ENCODE data around the gene CACNB4.
"Not testable (repeated sequence)": the region's sequence is repeated elsewhere in the genome, so short reads cannot be mapped to it uniquely, and the experiment has no call there.

The CACNB4 gene

GRCh38 chr2:151810489-151810888 lies 288.4 kb downstream of the CACNB4 start:
- DNase-seq = no peak

- DNase-seq = no peak
These were observed 289.8 kb downstream of the CACNB4 start for GRCh38 chr2:151809073-151809383.

GRCh38 chr2:151808258-151809072 lies 290.4 kb downstream of the CACNB4 start:
- no peak for DNase-seq

GRCh38 chr2:151805961-151806360 lies 292.9 kb downstream of the CACNB4 start:
- no peak for DNase-seq

GRCh38 chr2:151805343-151805742 lies 293.5 kb downstream of the CACNB4 start:
- no peak for DNase-seq

- DNase-seq = no peak
These were observed 295.0 kb downstream of the CACNB4 start for GRCh38 chr2:151803811-151804210.

GRCh38 chr2:151802315-151802714 lies 296.5 kb downstream of the CACNB4 start:
- DNase-seq = no peak

GRCh38 chr2:151799886-151800292 lies 299.0 kb downstream of the CACNB4 start:
- DNase-seq = no peak

GRCh38 chr2:151796774-151797173 lies 302.1 kb downstream of the CACNB4 start:
- no peak for DNase-seq

- DNase-seq = no peak
These were observed 303.1 kb downstream of the CACNB4 start for GRCh38 chr2:151795646-151796240.

- DNase-seq = not testable (repeated sequence)
These were observed 304.4 kb downstream of the CACNB4 start for GRCh38 chr2:151794422-151794821.

GRCh38 chr2:151793123-151793522 lies 305.7 kb downstream of the CACNB4 start:
- DNase-seq = no peak

- no peak for DNase-seq
These were observed 306.3 kb downstream of the CACNB4 start for GRCh38 chr2:151792589-151792988.

GRCh38 chr2:151791545-151791944 lies 307.3 kb downstream of the CACNB4 start:
- no peak for DNase-seq

- DNase-seq = no peak
These were observed 308.2 kb downstream of the CACNB4 start for GRCh38 chr2:151790689-151791088.

GRCh38 chr2:151789055-151789834 lies 309.6 kb downstream of the CACNB4 start:
- no peak for DNase-seq

- DNase-seq = no peak
These were observed 312.4 kb downstream of the CACNB4 start for GRCh38 chr2:151786483-151786882.

GRCh38 chr2:151786077-151786476 lies 312.8 kb downstream of the CACNB4 start:
- DNase-seq = no peak

- no peak for DNase-seq
These were observed 315.7 kb downstream of the CACNB4 start for GRCh38 chr2:151783133-151783520.
